ENCODE results near the gene CCDC88C. TPM values are rescaled to one million over a fixed set of nuclear protein-coding genes. Genes with fewer than 3 reads are reported as not detected.
"Not testable (repeated sequence)": the region's sequence is repeated elsewhere in the genome, so short reads cannot be mapped to it uniquely, and the experiment has no call there.

The CCDC88C gene
- polyA plus RNA-seq, 6 donors from 2014 or later: 13.5 to 35.0 (median 15.8) TPM

DNA sequence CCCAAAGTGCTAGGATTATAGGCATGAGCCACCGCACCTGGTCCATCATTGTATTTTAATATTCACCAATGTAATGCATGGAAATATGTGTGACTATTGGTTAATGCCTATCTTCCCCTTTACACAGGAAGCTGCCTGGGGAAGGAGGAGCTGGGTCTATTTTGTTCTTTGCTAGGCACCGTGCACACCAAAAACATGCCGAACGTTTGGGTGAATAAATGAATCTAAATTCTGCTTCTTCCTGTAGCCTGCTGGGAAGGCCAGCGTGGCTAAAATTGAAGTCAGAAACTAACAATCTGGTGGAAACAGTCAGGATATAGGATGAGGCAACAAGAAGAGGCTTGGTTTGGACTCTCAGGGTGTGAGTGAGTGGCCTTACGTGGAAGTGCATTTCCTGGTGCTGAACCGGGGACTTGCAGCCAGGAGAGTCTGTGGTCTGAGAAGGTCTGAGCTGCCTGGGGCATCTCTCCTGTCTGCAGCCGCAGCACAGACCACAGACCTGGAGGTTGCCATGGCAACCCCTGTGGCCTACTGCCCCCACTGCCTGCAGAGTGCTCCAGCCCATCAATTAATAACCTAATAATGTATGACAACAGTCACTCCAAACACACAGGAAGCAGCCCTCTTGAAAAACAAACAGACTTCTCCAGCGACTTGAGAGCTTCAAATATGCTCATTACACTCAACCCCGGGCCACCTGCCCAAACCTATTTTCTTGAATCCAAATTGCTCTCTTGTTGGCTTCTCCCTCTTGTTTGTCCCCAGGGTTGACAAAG lies 167.6 kb downstream of the CCDC88C start:
- H3K9me3 Mint-ChIP-seq: peaks cover 0 to 6% (median 4%) of the 10 kb centered on the region in 7 donors
- peak overlapping the region; percentile 29 to 85 (median 74) for H3K4me3 Mint-ChIP-seq
- peak; percentile 38 for DNase-seq
- peaks cover 33 to 63% (median 42%) of the 10 kb centered on the region in 3 donors for H3K4me1 Mint-ChIP-seq
- H3K27ac Mint-ChIP-seq: peak overlapping the region; percentile 76 to 97 (median 92)
- H3K27me3 Mint-ChIP-seq: no peaks in the 10 kb centered on the region
- peak; percentile 52 to 64 for ATAC-seq (ENCODE audit: low read depth in 2 of 2)
- H3K36me3 Mint-ChIP-seq: peaks cover 0 to 5% of the 10 kb centered on the region in 2 donors

DNA sequence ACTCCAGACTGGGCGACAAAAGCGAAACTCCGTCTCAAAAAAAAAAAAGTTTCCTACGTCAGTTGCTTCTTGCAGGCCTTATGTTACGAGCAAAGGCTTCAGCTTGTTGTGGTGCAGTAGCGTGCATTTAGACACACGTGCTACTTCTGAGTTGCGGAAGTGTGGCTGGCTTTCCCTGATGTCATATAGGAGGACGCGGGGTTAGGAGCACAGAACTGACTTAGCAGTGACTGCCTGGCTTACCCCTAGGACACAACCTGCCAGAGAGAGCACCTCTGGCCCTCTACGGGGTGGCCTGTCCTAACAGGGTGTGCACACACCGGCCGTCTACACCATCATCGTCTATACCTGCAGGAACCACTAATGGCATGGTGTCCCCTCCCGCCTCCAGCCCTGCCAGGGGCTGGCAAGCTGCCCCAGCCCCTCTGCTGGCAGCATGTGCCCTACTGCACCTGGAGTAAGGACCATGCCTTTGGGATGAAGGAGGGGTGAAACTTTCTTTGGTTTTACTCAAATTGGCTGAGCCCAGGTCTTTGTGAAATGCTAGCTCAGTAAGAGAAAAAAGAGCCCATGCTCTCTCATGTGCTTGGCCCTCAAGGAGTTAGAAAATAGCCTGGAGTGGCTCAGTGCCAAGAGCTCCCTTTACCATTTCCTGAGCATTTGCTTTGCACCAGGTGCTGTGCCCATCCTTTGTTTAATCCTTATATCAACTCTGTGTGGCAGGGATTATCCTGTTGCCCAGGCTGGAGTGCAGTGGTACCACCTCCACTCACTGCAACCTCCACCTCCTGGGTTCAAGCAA lies 171.4 kb downstream of the CCDC88C start:
- Mint-ChIP-seq H3K4me3 (no peak overlapping the region), H3K4me1 (peaks cover 55 to 77% (median 60%) of the 10 kb centered on the region in 3 donors), H3K9me3 (peaks cover 0 to 6% (median 4%) of the 10 kb centered on the region in 7 donors), H3K27me3 (no peaks in the 10 kb centered on the region), H3K36me3 (peaks cover 0 to 8% of the 10 kb centered on the region in 2 donors), H3K27ac (peak overlapping the region in 2 of 6 donors; percentile 70 to 76)
- DNase-seq (no peak), ATAC-seq (ENCODE audit: low read depth in 2 of 2) (no peak)

DNA sequence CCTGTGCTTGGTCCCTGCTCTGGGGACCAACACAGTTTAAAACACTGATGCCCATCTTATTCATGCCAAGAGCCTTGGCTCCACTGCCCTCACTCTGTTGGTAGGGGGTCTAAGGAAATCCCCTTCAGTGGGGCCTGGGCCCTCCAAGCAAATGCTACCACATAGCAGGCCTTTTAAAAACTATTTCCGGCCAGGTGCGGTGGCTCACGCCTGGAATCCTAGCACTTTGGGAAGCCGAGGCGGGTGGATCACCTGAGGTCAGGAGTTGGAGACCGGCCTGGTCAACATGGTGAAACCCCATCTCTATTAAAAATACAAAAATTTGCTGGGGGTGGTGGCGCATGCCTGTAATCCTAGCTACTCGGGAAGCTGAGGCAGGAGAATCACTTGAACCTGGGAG lies 172.0 kb downstream of the CCDC88C start:
- not testable (repeated sequence) for H3K9me3 Mint-ChIP-seq; H3K4me3 Mint-ChIP-seq; H3K27me3 Mint-ChIP-seq; H3K27ac Mint-ChIP-seq; H3K36me3 Mint-ChIP-seq; ATAC-seq (ENCODE audit: low read depth in 2 of 2); DNase-seq
- peaks cover 57 to 78% (median 57%) of the 10 kb centered on the region in 3 donors for H3K4me1 Mint-ChIP-seq

DNA sequence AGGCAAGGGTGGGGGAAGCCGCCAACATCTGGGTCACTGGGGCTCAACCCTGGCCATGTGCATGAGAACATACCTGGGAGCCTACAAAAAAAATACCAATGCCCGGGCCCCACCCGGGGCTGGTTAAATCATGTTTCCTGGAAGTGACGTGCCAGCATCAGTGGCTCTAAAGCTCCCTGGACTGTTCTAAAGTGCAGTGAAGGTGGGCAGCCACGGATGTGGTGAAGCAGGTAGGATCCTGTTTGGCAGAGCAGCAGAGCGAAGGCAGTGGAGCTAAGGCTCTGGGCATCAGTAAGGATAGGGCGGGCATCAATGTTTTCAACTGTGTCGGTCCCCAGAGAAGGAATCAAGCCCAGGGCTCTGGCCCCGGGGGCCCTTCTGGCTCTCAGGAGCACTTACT lies 172.6 kb downstream of the CCDC88C start:
- peak overlapping the region in 4 of 8 donors; percentile 60 to 91 (median 66) for H3K4me3 Mint-ChIP-seq

DNA sequence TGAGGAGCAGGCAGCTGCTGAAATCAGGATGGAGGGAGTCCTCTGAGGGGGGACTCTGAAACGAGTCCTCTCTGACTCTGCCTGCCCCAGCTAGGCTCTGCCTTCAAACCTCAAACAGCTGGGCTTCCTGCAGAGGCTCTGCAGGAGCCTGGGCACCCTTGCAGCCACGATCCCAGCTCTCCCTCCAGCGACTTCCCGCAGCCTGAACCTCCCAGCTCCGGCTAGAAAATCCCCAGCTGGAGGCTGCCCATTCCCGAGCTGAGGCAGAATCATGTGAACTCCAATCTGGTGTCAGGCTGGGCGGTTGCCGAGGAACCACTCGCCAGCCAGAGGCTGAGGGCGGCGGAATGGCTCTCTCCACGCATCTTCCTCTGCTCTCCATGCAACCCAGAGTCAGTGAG lies 173.1 kb downstream of the CCDC88C start, which contains the start of gene GPR68:
TSS of gene GPR68 (minus strand) at position 204 of the 401 bp plus-strand sequence. CDS start 9,654 bp downstream, outside the sequence.
- H3K36me3 Mint-ChIP-seq: peaks cover 0 to 8% of the 10 kb centered on the region in 2 donors
- ATAC-seq (ENCODE audit: low read depth in 2 of 2) (no peak), DNase-seq (no peak)
- peaks cover 46 to 73% (median 47%) of the 10 kb centered on the region in 3 donors for H3K4me1 Mint-ChIP-seq
- H3K9me3 Mint-ChIP-seq: peaks cover 0 to 5% (median 4%) of the 10 kb centered on the region in 7 donors
- peak within 1 kb of the TSS; percentile 77 to 96 (median 93) for H3K27ac Mint-ChIP-seq
- H3K4me3 Mint-ChIP-seq: peak within 1 kb of the TSS; percentile 69 to 91 (median 80)
- H3K27me3 Mint-ChIP-seq: no peaks in the 10 kb centered on the region

More for the DNA sequence above, 172.6 kb downstream of the CCDC88C start:
- peak overlapping the region in 4 of 6 donors; percentile 31 to 93 (median 45) for H3K27ac Mint-ChIP-seq
- peaks cover 51 to 73% (median 51%) of the 10 kb centered on the region in 3 donors for H3K4me1 Mint-ChIP-seq
- no peak for DNase-seq
- no peak for ATAC-seq (ENCODE audit: low read depth in 2 of 2)
- peaks cover 0 to 8% of the 10 kb centered on the region in 2 donors for H3K36me3 Mint-ChIP-seq
- peaks cover 0 to 6% (median 4%) of the 10 kb centered on the region in 7 donors for H3K9me3 Mint-ChIP-seq
- no peaks in the 10 kb centered on the region for H3K27me3 Mint-ChIP-seq

DNA sequence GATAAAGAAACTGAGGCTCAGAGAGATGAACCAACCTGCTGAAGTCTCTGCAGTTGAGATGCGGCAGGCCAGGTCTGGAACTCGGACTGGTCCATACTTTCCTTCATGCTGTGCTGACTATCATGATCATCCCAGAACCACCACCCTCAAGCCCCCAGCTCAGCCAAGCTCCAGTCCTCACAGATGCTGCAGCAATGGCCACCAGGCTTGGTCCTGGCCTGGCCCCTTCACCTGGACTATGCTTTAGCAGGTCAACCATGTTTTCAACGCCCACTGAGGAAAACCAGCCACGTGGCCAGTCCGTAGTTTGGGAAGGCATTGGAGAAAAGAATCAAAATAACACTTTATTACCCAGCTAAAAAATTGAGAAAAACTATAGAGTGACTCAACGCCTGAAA lies 174.5 kb downstream of the CCDC88C start:
- ATAC-seq (ENCODE audit: low read depth in 2 of 2) (no peak), DNase-seq (no peak)
- peaks cover 0 to 5% (median 4%) of the 10 kb centered on the region in 7 donors for H3K9me3 Mint-ChIP-seq
- H3K27me3 Mint-ChIP-seq: no peaks in the 10 kb centered on the region
- peaks cover 0 to 8% of the 10 kb centered on the region in 2 donors for H3K36me3 Mint-ChIP-seq
- peak overlapping the region; percentile 77 to 96 (median 93) for H3K27ac Mint-ChIP-seq
- peak overlapping the region; percentile 69 to 91 (median 80) for H3K4me3 Mint-ChIP-seq
- peaks cover 45 to 71% (median 52%) of the 10 kb centered on the region in 3 donors for H3K4me1 Mint-ChIP-seq

DNA sequence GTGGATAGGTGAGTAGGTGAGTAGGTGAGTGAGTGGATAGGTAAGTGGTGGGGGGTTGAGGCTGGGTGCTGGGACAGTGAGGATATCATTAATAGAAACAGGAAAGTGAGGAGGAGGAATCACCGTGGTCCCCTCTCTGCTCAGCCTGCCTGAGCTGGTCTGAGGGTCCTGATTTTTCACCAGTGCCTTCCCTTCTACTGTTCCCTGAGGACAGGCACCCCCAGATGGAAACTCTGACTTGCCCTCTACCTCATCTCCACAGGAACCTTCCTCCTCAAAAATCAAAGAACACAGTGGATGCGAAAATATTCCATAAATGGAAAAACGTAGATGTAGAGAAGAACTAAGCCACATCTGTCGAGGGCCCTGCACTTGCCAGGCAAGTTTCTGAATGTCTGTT lies 175.0 kb downstream of the CCDC88C start:
- H3K36me3 Mint-ChIP-seq: peaks cover 0 to 8% of the 10 kb centered on the region in 2 donors
- H3K27me3 Mint-ChIP-seq: no peaks in the 10 kb centered on the region
- H3K9me3 Mint-ChIP-seq: peaks cover 0 to 5% (median 4%) of the 10 kb centered on the region in 7 donors

DNA sequence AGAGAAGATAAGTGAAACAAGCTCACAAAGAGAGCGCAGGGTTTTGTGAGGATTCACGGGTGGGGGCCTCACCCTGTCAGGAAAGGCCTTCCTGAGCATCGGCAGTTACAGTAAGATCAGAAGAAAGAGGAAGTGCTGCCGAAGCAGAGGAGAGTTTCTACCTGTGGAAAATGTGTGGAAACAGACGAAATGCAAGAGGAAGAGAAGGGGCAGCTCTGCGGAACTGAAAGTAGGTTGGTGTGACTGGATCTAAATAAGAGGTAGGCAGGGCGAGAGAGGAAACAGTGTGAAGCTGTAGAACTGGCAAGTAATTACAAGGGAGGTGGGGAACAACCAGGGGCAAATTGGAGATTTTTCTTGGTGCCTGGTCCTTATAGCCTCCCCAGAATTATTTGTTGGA lies 175.8 kb downstream of the CCDC88C start:
- peaks cover 0 to 4% (median 0%) of the 10 kb centered on the region in 7 donors for H3K9me3 Mint-ChIP-seq
- H3K36me3 Mint-ChIP-seq: peaks cover 0 to 3% of the 10 kb centered on the region in 2 donors
- no peaks in the 10 kb centered on the region for H3K27me3 Mint-ChIP-seq
- peak overlapping the region; percentile 19 to 90 (median 80) for H3K27ac Mint-ChIP-seq
- peaks cover 41 to 65% (median 52%) of the 10 kb centered on the region in 3 donors for H3K4me1 Mint-ChIP-seq
- peak overlapping the region; percentile 22 to 91 (median 79) for H3K4me3 Mint-ChIP-seq
- DNase-seq (peak; percentile 83), ATAC-seq (ENCODE audit: low read depth in 2 of 2) (peak; percentile 77 to 81)

More for the DNA sequence above, 175.0 kb downstream of the CCDC88C start:
- Mint-ChIP-seq H3K4me1 (peaks cover 45 to 69% (median 52%) of the 10 kb centered on the region in 3 donors), H3K4me3 (peak overlapping the region in 6 of 8 donors; percentile 61 to 89 (median 80)), H3K27ac (peak overlapping the region in 4 of 6 donors; percentile 16 to 96 (median 56))
- ATAC-seq (ENCODE audit: low read depth in 2 of 2): no peak
- DNase-seq: no peak

DNA sequence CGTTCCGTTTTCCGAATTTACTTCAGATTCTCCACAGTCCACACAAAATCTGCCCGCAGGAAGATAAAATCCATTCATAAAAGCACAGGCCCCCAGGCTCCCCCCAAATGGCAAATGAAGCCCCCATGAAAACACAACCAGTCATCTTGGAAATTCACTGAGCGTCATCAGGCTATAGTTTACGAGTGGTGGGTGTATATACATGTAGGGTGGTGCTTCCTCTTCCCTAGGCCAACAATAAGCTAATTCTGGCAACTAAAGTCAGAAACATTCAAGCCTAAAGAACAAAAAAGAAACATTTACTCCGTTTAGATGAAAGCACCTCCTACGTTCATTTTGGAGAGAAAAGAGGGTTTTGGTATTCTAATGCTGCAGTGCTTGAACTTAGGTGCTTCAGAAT lies 179.0 kb downstream of the CCDC88C start:
- ATAC-seq (ENCODE audit: low read depth in 2 of 2) (no peak), DNase-seq (no peak)
- H3K9me3 Mint-ChIP-seq: peaks cover 0 to 4% (median 0%) of the 10 kb centered on the region in 7 donors
- H3K36me3 Mint-ChIP-seq: peaks cover 0 to 3% of the 10 kb centered on the region in 2 donors
- H3K27ac Mint-ChIP-seq: peak overlapping the region in 2 of 6 donors; percentile 34 to 38
- H3K4me3 Mint-ChIP-seq: no peak overlapping the region
- no peaks in the 10 kb centered on the region for H3K27me3 Mint-ChIP-seq
- peaks cover 32 to 50% (median 42%) of the 10 kb centered on the region in 3 donors for H3K4me1 Mint-ChIP-seq

DNA sequence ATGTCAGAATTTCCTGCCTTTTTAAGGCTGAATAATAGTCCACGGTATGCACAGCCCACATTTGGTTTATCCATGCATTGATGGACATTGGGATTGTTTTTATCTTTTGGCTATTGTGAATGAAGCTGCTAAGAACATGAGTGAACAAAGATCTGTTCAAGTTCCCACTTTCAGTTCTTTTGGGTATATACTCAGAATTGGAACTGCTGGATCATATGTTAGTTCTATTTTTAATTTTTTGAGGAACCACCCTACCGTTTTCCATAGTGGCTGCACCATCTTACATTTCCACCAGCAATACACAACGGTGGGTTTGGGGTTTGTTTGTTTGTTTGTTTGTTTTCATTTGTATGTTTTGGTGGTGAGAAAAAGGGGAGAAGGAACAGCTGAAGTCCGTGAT lies 179.5 kb downstream of the CCDC88C start:
- Mint-ChIP-seq H3K36me3 (peaks cover 0 to 3% of the 10 kb centered on the region in 2 donors), H3K27me3 (no peaks in the 10 kb centered on the region), H3K4me1 (peaks cover 26 to 48% (median 37%) of the 10 kb centered on the region in 3 donors), H3K27ac (no peak overlapping the region), H3K9me3 (peaks cover 0 to 4% (median 0%) of the 10 kb centered on the region in 7 donors), H3K4me3 (peak overlapping the region in 1 of 8 donors; percentile 48)
- DNase-seq: no peak
- ATAC-seq (ENCODE audit: low read depth in 2 of 2): no peak

DNA sequence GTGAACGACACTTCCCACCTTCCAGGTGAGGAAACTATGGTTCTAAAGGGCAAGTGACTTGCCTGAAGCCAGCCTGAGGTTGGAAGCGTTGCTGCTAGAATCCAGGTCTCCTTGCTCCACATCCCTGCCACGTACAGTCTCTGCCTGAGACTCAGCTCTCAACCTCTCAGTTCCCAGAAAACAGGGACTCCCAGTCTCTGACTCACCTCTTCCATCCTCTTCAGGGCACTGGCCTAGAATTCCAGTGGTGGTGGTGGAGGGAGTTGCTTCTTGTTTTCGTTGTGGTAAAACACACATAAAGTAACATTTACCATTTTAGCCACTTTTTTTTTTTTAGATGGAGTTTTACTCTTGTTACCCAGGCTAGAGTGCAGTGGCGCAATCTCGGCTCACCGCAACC lies 180.4 kb downstream of the CCDC88C start:
- peaks cover 22 to 48% (median 33%) of the 10 kb centered on the region in 3 donors for H3K4me1 Mint-ChIP-seq
- peaks cover 0 to 4% (median 0%) of the 10 kb centered on the region in 7 donors for H3K9me3 Mint-ChIP-seq
- DNase-seq (no peak), ATAC-seq (ENCODE audit: low read depth in 2 of 2) (no peak)
- no peak overlapping the region for H3K27ac Mint-ChIP-seq
- H3K36me3 Mint-ChIP-seq: peaks cover 0 to 3% of the 10 kb centered on the region in 2 donors
- no peak overlapping the region for H3K4me3 Mint-ChIP-seq
- no peaks in the 10 kb centered on the region for H3K27me3 Mint-ChIP-seq

DNA sequence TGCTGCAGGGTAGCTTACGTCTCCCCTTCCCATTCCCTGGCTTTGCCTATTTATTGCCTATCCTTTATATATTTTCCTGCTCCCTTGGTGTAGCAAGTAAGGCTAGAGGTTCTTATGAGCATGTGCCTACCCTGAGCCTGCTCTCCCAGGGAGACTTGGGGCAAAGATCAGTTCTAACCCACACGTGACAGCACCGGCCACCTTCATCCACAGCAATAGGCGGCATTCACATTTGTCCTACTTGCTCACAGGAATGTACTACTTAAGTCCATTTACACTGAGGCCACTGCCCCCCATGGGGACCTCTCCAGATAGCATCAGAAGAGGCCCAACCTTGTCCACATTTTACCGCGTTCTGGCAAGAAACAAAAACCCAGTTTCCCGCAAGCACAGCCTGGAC lies 181.8 kb downstream of the CCDC88C start:
- Mint-ChIP-seq H3K4me1 (peaks cover 17 to 48% (median 28%) of the 10 kb centered on the region in 3 donors), H3K9me3 (no peaks in the 10 kb centered on the region), H3K27ac (peak overlapping the region in 1 of 6 donors; percentile 81), H3K4me3 (peak overlapping the region in 1 of 8 donors; percentile 67), H3K36me3 (no peaks in the 10 kb centered on the region), H3K27me3 (no peaks in the 10 kb centered on the region)
- no peak for ATAC-seq (ENCODE audit: low read depth in 2 of 2)
- no peak for DNase-seq

DNA sequence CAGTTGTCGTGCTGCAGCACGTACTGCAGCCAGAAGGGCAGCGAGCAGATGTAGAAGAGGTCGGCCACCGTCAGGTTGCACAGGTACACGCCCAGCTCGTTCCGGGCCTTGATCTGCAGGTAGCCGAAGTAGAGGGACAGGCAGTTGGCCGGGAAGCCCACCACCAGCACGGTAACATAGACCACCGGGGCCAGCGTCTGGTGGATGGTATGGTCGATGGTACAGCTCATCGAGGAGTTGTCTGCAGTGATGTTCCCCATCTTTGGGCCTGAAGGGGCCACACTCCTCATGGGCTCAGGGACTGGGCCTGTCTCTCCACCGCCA lies 182.9 kb downstream of the CCDC88C start:
- Mint-ChIP-seq H3K4me3 (peak overlapping the region in 1 of 8 donors; percentile 42), H3K27me3 (no peaks in the 10 kb centered on the region), H3K36me3 (no peaks in the 10 kb centered on the region), H3K9me3 (no peaks in the 10 kb centered on the region), H3K27ac (no peak overlapping the region), H3K4me1 (peaks cover 24 to 53% (median 39%) of the 10 kb centered on the region in 3 donors)
- DNase-seq (no peak), ATAC-seq (ENCODE audit: low read depth in 2 of 2) (no peak)
